ENCODE data around the gene ALDH1L1. TPM values are rescaled to one million over a fixed set of nuclear protein-coding genes. Genes with fewer than 3 reads are reported as not detected.

The ALDH1L1 gene
- total and polyA plus RNA-seq, 2 experiments from 2014 or later: 1.0 to 1.3 TPM

- H3K27me3 ChIP-seq (ENCODE audit: insufficient read depth): no peaks in the 10 kb centered on the region
- Mint-ChIP-seq H3K9me3 (peaks cover 3% of the 10 kb centered on the region; the same call in 1 of the 3 replicates), H3K36me3 (ENCODE audit: low read depth) (no peaks in the 10 kb centered on the region), H3K27ac (no peak overlapping the region), H3K4me1 (no peaks in the 10 kb centered on the region), H3K27me3 (ENCODE audit: insufficient read depth, low read depth, poor library complexity) (peaks cover 2% of the 10 kb centered on the region), H3K4me3 (no peak overlapping the region)
- no peaks in the 10 kb centered on the region for H3K9me2 ChIP-seq (ENCODE audit: insufficient read depth)
- TF ChIP-seq STAT1 (IDR thresholded peaks at IDR 0.05; ENCODE audit: unreplicated experiment) (no peak), ZNF462 (CRISPR knock-in tag; IDR thresholded peaks at IDR 0.05) (no peak), EZH2 (IDR thresholded peaks at IDR 0.05; ENCODE audit: low read depth, unreplicated experiment) (no peak), REST (IDR thresholded peaks at IDR 0.05; ENCODE audit: unreplicated experiment) (no peak), POLR2AphosphoS5 (IDR thresholded peaks at IDR 0.05; ENCODE audit: low read depth) (no peak), JUNB (IDR thresholded peaks at IDR 0.05; ENCODE audit: unreplicated experiment) (no peak), ZNF331 (CRISPR knock-in tag; IDR thresholded peaks at IDR 0.05; ENCODE audit: low read depth) (no peak)
- no peaks in the 10 kb centered on the region for H3K4me1 ChIP-seq (ENCODE audit: insufficient read depth)
- H4K20me1 ChIP-seq (replicated peaks; ENCODE audit: insufficient read depth): no peaks in the 10 kb centered on the region
- H3K4me3 ChIP-seq: no peak overlapping the region
- no peak overlapping the region for H3K4me2 ChIP-seq
- ATAC-seq: no peak
- H3F3A ChIP-seq (replicated peaks; ENCODE audit: low read depth): no peaks in the 10 kb centered on the region
- H3K36me3 ChIP-seq (ENCODE audit: insufficient read depth): no peaks in the 10 kb centered on the region
- no peak overlapping the region for H3K27ac ChIP-seq (ENCODE audit: low read depth)
- no peak overlapping the region for H2AFZ ChIP-seq
- DNase-seq (ENCODE audit: low spot score): no peak
- no peaks in the 10 kb centered on the region for H3K79me2 ChIP-seq (replicated peaks; ENCODE audit: insufficient read depth)
These were observed 70.5 kb downstream of the ALDH1L1 start for GRCh38 chr3:126109880-126110235.
